Endothelial cell of umbilical vein (primary cell): ENCODE data around the gene PCDHA3. TPM values are rescaled to one million over a fixed set of nuclear protein-coding genes. Genes with fewer than 3 reads are reported as not detected.

ENCODE experiments used
- BruUV-seq: library from RNA; stranded (reverse); fragments of 400-500 nt; replicated peaks from 2 replicates; lab custom pipeline; 2021; lab: Mats Ljungman, UMichigan
- CTCF ChIA-PET: fragments of 300-600, 350-600 bp; sonication (Branson Sonifier 250); formaldehyde crosslinking; loops from one replicate; lab custom pipeline; 2021; ENCODE audit warnings: antibody characterized with exemption, inconsistent platforms; lab: Charles Lee
- POLR2A ChIA-PET: fragments of 300-600, 350-600 bp; sonication (Branson Sonifier 250); formaldehyde crosslinking; loops from one replicate; lab custom pipeline; 2021; ENCODE audit warnings: antibody characterized with exemption, inconsistent platforms; lab: Charles Lee
- DNase-seq: peaks from one replicate; pipeline ENCODE4 v3.0.0-alpha.2; 2011; ENCODE audit warnings: low read depth, low spot score
- FAIRE-seq: peaks from 2 replicates; lab custom pipeline; 2011; peaks lifted over from hg19 to GRCh38; lab: Jason Lieb, UNC
- H2AFZ ChIP-seq: 2 replicates; pipeline ENCODE4 v1.6.0; 2012; ENCODE audit warnings: low read depth, low read length, control low read depth, inconsistent platforms
- H3K27ac ChIP-seq: 2 replicates; pipeline ENCODE4 v1.5.1; 2011; ENCODE audit warnings: low read depth, mild to moderate bottlenecking, control low read depth, low read length, moderate library complexity; ENCODE audit not compliant: insufficient read depth
- H3K27me3 ChIP-seq, 2 experiments: 2 replicates each; pipeline versions ENCODE4 v1.6.0 to v1.6.1; 2011; ENCODE audit warnings: low read length in 2 of 2, mixed read lengths in 1 of 2; ENCODE audit not compliant: control insufficient read depth in 2 of 2, insufficient read depth in 2 of 2
- H3K36me3 ChIP-seq, 2 experiments: 2 replicates in 1 of 2; 3 replicates in 1 of 2; pipeline ENCODE4 v1.5.1; 2011; ENCODE audit warnings: low read length in 2 of 2, mild to moderate bottlenecking in 1 of 2, moderate library complexity in 1 of 2; ENCODE audit not compliant: control insufficient read depth in 2 of 2, insufficient read depth in 2 of 2; ENCODE audit errors: extremely low read depth in 1 of 2
- H3K4me1 ChIP-seq: 3 replicates; pipeline ENCODE4 v1.5.1; 2011; ENCODE audit warnings: mild to moderate bottlenecking, low read length; ENCODE audit not compliant: control insufficient read depth, insufficient read depth; ENCODE audit errors: extremely low read depth
- H3K4me2 ChIP-seq: 2 replicates; pipeline ENCODE4 v1.6.1; 2011; ENCODE audit warnings: low read length, control low read depth, mixed read lengths; ENCODE audit not compliant: insufficient read depth
- H3K4me3 ChIP-seq, 3 experiments: fragments of 200-600 bp in 1 of 3; sonication (generic), shearing (Covaris generic) in 1 of 3; replicated peaks in 1 of 3; 2 replicates each; pipeline ENCODE4 v1.5.1; 2011 to 2016; ENCODE audit warnings: control low read depth in 3 of 3, low read length in 3 of 3, mild to moderate bottlenecking in 2 of 3, inconsistent platforms in 1 of 3, low read depth in 1 of 3, moderate library complexity in 1 of 3; ENCODE audit not compliant: insufficient read depth in 1 of 3
- H3K79me2 ChIP-seq: 2 replicates; pipeline ENCODE4 v1.6.0; 2012; ENCODE audit warnings: low read length, inconsistent platforms; ENCODE audit not compliant: control insufficient read depth, insufficient read depth
- H3K9ac ChIP-seq: replicated peaks from 2 replicates; pipeline ENCODE3; 2011; ENCODE audit warnings: low read length, control low read depth; ENCODE audit not compliant: insufficient read depth; ENCODE audit errors: extremely low read depth
- H3K9me1 ChIP-seq: replicated peaks from 3 replicates; pipeline ENCODE4 v1.6.0; 2011; ENCODE audit warnings: mild to moderate bottlenecking, low read length; ENCODE audit not compliant: control insufficient read depth, insufficient read depth; ENCODE audit errors: extremely low read depth
- H3K9me3 ChIP-seq: replicated peaks from 2 replicates; pipeline ENCODE4 v1.5.1; 2012; ENCODE audit warnings: low read length, inconsistent platforms; ENCODE audit not compliant: control insufficient read depth, insufficient read depth
- H4K20me1 ChIP-seq: replicated peaks from 2 replicates; pipeline ENCODE3; 2011; ENCODE audit warnings: mild to moderate bottlenecking, low read length; ENCODE audit not compliant: control insufficient read depth, insufficient read depth; ENCODE audit errors: extremely low read depth
- JUN ChIP-seq: IDR thresholded peaks from 2 replicates; pipeline ENCODE4 v1.6.1; 2011; ENCODE audit warnings: borderline replicate concordance, low read depth; ENCODE audit not compliant: insufficient read length, insufficient read depth
- dilution Hi-C: fragments of 300-500 bp; cut with MboI; formaldehyde crosslinking; loops from one replicate; pipeline ENCODE4 v1.15.0; 2019; ENCODE audit warnings: low sequenced_read_pairs; ENCODE audit not compliant: extremely low pct_ligation_motif_present
- intact Hi-C: fragments of 100-400 bp; cut with micrococcal nuclease; formaldehyde crosslinking; loops from one replicate; pipeline ENCODE4 v1.10.0; 2022
- polyA plus RNA-seq, 4 experiments: library from polyadenylated mRNA; depleted of rRNA in 3 of 4; stranded (reverse) in 3 of 4; unstranded in 1 of 4; fragments of >200 nt; gene quantifications; 2 replicates each; pipeline versions ENCODE4 v1.2.1 to v1.2.3, GENCODE V29; 2011 to 2012; ENCODE audit warnings: missing spikeins in 1 of 4
- total RNA-seq: library from RNA; stranded (reverse); gene quantifications from 2 replicates; pipeline ENCODE4 v1.2.3, GENCODE V29; 2021
- TF ChIP-seq, protein P1 (sequence below), 2 donors: IDR thresholded peaks; 1 replicate in 1 of 2; 2 replicates in 1 of 2; pipeline ENCODE4 v1.5.1; 2011; ENCODE audit warnings: low read length in 2 of 2, mild to moderate bottlenecking in 2 of 2, moderate library complexity in 2 of 2, control low read depth in 1 of 2, inconsistent platforms in 1 of 2, low read depth in 1 of 2; ENCODE audit not compliant: insufficient read depth in 1 of 2; ENCODE audit errors: extremely low read depth in 1 of 2

The PCDHA3 gene
- total and polyA plus RNA-seq, 2 donors (not counting 3 experiments of a cell fraction or from before 2014, with no cell fraction given) = 0.07 to 0.09 TPM

DNA sequence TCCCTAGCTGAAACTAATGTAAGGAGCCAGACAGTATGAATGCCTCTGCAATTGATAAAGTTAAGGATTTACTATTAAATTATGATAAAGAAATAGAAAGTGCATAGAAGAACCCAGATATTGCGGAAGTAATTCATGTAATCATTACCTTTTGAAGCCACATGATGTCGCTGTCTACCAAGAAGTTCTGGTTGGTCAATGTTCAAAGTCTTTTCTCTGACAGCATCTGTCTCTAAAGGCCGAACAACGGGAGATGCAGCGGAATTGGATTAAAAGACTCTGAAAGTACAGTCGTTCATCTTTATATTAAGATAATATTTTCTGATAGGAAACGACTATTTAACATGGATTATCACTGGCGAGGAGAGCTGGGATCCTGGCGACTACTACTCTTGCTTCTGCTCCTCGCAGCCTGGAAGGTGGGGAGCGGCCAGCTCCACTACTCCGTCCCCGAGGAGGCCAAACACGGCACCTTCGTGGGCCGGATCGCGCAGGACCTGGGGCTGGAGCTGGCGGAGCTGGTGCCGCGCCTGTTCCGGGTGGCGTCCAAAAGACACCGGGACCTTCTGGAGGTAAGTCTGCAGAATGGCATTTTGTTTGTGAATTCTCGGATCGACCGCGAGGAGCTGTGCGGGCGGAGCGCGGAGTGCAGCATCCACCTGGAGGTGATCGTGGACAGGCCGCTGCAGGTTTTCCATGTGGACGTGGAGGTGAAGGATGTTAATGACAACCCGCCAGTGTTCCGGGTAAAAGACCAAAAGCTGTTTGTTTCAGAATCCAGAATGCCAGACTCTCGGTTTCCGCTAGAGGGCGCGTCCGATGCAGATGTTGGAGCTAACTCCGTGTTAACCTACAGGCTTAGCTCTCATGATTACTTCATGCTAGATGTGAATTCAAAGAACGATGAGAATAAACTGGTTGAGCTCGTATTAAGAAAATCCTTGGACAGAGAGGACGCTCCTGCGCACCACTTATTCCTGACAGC, 40.4 kb downstream of the PCDHA3 start, which contains the start of gene PCDHA8:
TSS of gene PCDHA8 (plus strand) at position 210 of the 985 bp plus-strand sequence. CDS start at position 345, 135 bp downstream.
- TF ChIP-seq JUN = no peak
- TF ChIP-seq, protein P1, sequence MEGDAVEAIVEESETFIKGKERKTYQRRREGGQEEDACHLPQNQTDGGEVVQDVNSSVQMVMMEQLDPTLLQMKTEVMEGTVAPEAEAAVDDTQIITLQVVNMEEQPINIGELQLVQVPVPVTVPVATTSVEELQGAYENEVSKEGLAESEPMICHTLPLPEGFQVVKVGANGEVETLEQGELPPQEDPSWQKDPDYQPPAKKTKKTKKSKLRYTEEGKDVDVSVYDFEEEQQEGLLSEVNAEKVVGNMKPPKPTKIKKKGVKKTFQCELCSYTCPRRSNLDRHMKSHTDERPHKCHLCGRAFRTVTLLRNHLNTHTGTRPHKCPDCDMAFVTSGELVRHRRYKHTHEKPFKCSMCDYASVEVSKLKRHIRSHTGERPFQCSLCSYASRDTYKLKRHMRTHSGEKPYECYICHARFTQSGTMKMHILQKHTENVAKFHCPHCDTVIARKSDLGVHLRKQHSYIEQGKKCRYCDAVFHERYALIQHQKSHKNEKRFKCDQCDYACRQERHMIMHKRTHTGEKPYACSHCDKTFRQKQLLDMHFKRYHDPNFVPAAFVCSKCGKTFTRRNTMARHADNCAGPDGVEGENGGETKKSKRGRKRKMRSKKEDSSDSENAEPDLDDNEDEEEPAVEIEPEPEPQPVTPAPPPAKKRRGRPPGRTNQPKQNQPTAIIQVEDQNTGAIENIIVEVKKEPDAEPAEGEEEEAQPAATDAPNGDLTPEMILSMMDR (IDR thresholded peaks at IDR 0.05; ENCODE audit: extremely low read depth in 1 of 2, insufficient read depth in 1 of 2, low read depth in 1 of 2, low read length in 2 of 2) = peak; percentile 22 to 29
- FAIRE-seq = no peak
- H3K4me3 ChIP-seq = no peak within 1 kb of the TSS
- H3K4me1 ChIP-seq = no peaks in the 10 kb centered on the region
- ChIA-PET CTCF (interaction anchor here (0.7 to 1.1 kb wide), 3 partner anchors 28 to 726 kb away, joined by 3 to 9 read pairs (median 3); partner anchors contain the start of gene PCDHA11), POLR2A (no interaction called here)
- no peak within 1 kb of the TSS for H3K9ac ChIP-seq
- no peak within 1 kb of the TSS for H3K27ac ChIP-seq
- dilution Hi-C loops = no loop called here
- H4K20me1 ChIP-seq = no peaks in the 10 kb centered on the region
- no peaks in the 10 kb centered on the region for H3K9me1 ChIP-seq
- H3K4me2 ChIP-seq = no peak within 1 kb of the TSS
- H3K27me3 ChIP-seq = no peaks in the 10 kb centered on the region
- no peaks in the 10 kb centered on the region for H3K36me3 ChIP-seq
- no peak within 1 kb of the TSS for H2AFZ ChIP-seq
- H3K9me3 ChIP-seq = no peaks in the 10 kb centered on the region
- no peak for DNase-seq
- no TSS peak for BruUV-seq
- H3K79me2 ChIP-seq = no peaks in the 10 kb centered on the region
- intact Hi-C loops = loop anchor here (2.0 kb wide), 1 partner anchor 200 kb away; no protein-coding TSS in a partner anchor
